DOHH2 (cell line): Measurements from ENCODE around the gene MTOR.

ENCODE experiments used
- H3F3A ChIP-seq: fragments of 200-600 bp; sonication (generic), shearing (Covaris generic); 2 replicates; pipeline ENCODE4 v1.6.0; 2016; ENCODE audit warnings: antibody characterized with exemption, mild to moderate bottlenecking; ENCODE audit not compliant: control insufficient read depth, insufficient read depth
- H3K27ac ChIP-seq: fragments of 200-600 bp; sonication (generic); 2 replicates; pipeline ENCODE4 v1.5.1; 2014; ENCODE audit warnings: low read depth, mild to moderate bottlenecking, low read length, moderate library complexity
- H3K27me3 ChIP-seq: fragments of 200-600 bp; sonication (generic); 2 replicates; pipeline ENCODE4 v1.6.1; 2014; ENCODE audit warnings: mild to moderate bottlenecking, low read length, mixed read lengths; ENCODE audit not compliant: control insufficient read depth
- H3K36me3 ChIP-seq: fragments of 200-600 bp; sonication (generic); 2 replicates; pipeline ENCODE4 v1.6.1; 2014; ENCODE audit warnings: mild to moderate bottlenecking, low read length, moderate library complexity, mixed read lengths; ENCODE audit not compliant: control insufficient read depth
- H3K4me1 ChIP-seq: fragments of 200-600 bp; sonication (generic); 2 replicates; pipeline ENCODE4 v1.6.1; 2014; ENCODE audit warnings: mild to moderate bottlenecking, low read length, mixed read lengths; ENCODE audit not compliant: control insufficient read depth
- H3K4me2 ChIP-seq: fragments of 200-600 bp; sonication (generic); 2 replicates; pipeline ENCODE4 v1.6.0; 2014; ENCODE audit warnings: mild to moderate bottlenecking, low read length, moderate library complexity
- H3K4me3 ChIP-seq: fragments of 200-600 bp; sonication (generic); 2 replicates; pipeline ENCODE4 v1.5.1; 2014; ENCODE audit warnings: mild to moderate bottlenecking, low read length, mixed read lengths
- H3K79me2 ChIP-seq: fragments of 200-600 bp; sonication (generic); 2 replicates; pipeline ENCODE4 v1.6.1; 2014; ENCODE audit warnings: mild to moderate bottlenecking, low read length, mixed read lengths; ENCODE audit not compliant: control insufficient read depth
- H3K9me2 ChIP-seq: fragments of 200-600 bp; sonication (generic); replicated peaks from 2 replicates; pipeline ENCODE4 v1.6.1; 2014; ENCODE audit warnings: mild to moderate bottlenecking, low read length, mixed read lengths; ENCODE audit not compliant: control insufficient read depth
- H3K9me3 ChIP-seq: fragments of 200-600 bp; sonication (generic); 2 replicates; pipeline ENCODE4 v1.6.1; 2014; ENCODE audit warnings: antibody characterized with exemption, low read length, mixed read lengths; ENCODE audit not compliant: control insufficient read depth, insufficient read depth
- H4K20me1 ChIP-seq: fragments of 200-600 bp; sonication (generic); 2 replicates; pipeline ENCODE4 v1.6.0; 2014; ENCODE audit warnings: low read depth, mild to moderate bottlenecking, antibody characterized with exemption, low read length, moderate library complexity; ENCODE audit not compliant: control insufficient read depth, insufficient read depth
- EZH2phosphoT487 ChIP-seq: fragments of 200-600 bp; sonication (generic); IDR thresholded peaks from 2 replicates; pipeline ENCODE4 v1.6.1; 2017; ENCODE audit warnings: borderline replicate concordance, mild to moderate bottlenecking, antibody characterized with exemption, low read length, moderate library complexity, mixed read lengths
- TF ChIP-seq, protein P1 (sequence below): fragments of 200-600 bp; sonication (generic); IDR thresholded peaks from one replicate; pipeline ENCODE4 v1.5.1; 2014; ENCODE audit warnings: antibody characterized with exemption, mild to moderate bottlenecking, low read depth, low read length; ENCODE audit not compliant: poor library complexity, severe bottlenecking

MTOR gene

DNA sequence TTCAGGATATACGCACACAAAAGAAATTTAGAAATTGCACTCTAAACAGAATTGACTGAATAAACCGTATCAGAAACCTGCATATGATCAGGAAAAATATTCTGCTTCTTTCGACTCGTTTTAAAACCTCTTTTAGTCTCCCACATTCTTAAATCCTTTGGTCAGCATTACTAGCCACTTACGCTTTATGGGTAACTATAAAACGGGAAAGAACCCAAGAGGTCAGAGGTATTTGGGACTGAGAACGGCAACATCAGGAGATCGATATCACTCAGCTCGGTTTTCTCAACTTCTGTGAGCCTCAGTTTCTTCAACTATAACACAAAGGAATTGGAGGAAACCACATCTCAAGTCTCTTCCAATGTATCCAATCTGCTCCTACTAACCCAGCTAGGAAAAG is 109.6 kb downstream of the MTOR start:
- H3K4me2 ChIP-seq: no peak overlapping the region
- no peaks in the 10 kb centered on the region for H3F3A ChIP-seq
- H3K9me2 ChIP-seq: no peaks in the 10 kb centered on the region
- H3K4me1 ChIP-seq: no peaks in the 10 kb centered on the region; the same call in 1 of the 2 replicates
- H3K79me2 ChIP-seq: no peaks in the 10 kb centered on the region
- H3K27ac ChIP-seq: no peak overlapping the region
- no peak for TF ChIP-seq EZH2phosphoT487
- TF ChIP-seq, protein P1, sequence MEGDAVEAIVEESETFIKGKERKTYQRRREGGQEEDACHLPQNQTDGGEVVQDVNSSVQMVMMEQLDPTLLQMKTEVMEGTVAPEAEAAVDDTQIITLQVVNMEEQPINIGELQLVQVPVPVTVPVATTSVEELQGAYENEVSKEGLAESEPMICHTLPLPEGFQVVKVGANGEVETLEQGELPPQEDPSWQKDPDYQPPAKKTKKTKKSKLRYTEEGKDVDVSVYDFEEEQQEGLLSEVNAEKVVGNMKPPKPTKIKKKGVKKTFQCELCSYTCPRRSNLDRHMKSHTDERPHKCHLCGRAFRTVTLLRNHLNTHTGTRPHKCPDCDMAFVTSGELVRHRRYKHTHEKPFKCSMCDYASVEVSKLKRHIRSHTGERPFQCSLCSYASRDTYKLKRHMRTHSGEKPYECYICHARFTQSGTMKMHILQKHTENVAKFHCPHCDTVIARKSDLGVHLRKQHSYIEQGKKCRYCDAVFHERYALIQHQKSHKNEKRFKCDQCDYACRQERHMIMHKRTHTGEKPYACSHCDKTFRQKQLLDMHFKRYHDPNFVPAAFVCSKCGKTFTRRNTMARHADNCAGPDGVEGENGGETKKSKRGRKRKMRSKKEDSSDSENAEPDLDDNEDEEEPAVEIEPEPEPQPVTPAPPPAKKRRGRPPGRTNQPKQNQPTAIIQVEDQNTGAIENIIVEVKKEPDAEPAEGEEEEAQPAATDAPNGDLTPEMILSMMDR: no peak
- no peaks in the 10 kb centered on the region; the same call in 1 of the 2 replicates for H4K20me1 ChIP-seq
- peaks cover 73% of the 10 kb centered on the region for H3K36me3 ChIP-seq
- H3K4me3 ChIP-seq: no peak overlapping the region
- H3K27me3 ChIP-seq: no peaks in the 10 kb centered on the region
- H3K9me3 ChIP-seq: no peaks in the 10 kb centered on the region

DNA sequence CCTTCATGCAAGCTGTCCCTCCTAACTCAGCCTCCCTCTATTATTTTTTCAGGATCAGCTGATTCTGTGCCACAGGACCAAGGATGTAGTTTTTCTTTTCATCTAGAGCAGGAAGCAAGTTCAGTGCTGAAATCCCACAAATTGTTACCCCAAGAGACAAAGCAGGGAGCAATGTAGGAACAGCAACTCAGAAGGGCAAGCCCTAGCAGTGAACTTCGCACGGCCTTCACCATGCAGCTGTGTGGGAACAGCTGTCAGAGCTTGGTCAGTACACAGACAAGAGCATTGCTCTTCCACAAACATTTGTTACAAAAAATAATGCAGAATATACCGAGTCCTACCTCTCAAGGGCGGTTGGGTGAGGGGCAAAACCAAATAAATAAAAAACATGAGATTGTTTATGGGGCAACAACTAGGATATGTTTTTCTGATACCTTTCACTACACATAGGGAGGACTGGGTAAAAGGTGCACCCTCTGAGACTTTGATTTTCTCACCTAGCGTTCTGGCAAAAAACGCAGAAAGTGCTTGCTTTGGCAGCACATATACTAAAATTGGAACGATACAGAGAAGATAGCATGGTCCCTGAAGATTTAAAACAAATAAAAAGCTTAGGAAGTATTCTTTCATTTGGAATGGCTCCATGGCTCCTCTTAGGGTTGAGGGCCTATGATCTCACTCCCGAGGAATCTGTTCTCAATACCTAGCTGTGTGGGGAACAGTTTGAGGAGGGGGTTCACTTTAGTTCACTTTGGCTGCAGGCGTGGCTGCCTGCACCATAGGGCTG is 110.3 kb downstream of the MTOR start:
- Histone ChIP-seq H3K9me2 (no peaks in the 10 kb centered on the region), H4K20me1 (no peaks in the 10 kb centered on the region; the same call in 1 of the 2 replicates), H3K36me3 (peaks cover 74% of the 10 kb centered on the region), H3K9me3 (no peaks in the 10 kb centered on the region), H3K27ac (no peak overlapping the region), H3K27me3 (no peaks in the 10 kb centered on the region), H3K4me2 (no peak overlapping the region), H3K79me2 (no peaks in the 10 kb centered on the region), H3K4me3 (no peak overlapping the region), H3K4me1 (no peaks in the 10 kb centered on the region), H3F3A (no peaks in the 10 kb centered on the region)
- no peak for TF ChIP-seq EZH2phosphoT487
- TF ChIP-seq, protein P1: no peak

DNA sequence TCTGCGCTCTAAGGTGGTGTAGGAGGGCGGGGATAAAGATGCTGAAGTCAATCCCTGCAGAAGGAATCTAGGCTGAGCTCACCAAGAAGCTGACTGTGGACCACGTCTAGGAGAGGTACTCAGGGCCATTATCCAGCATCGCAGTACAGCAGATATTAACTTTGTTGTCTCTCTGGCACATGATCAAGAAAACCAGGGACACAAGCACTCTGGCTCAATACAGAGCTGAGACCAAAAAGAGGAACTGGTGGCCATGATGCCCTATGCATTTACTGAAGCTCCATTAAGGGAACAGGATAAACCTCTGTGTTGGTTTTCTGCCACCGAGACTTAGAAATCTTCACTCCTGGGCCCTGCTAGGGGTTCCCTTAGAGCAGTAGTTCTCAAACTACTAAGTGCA is 111.2 kb downstream of the MTOR start:
- Histone ChIP-seq H3K9me2 (no peaks in the 10 kb centered on the region), H3F3A (no peaks in the 10 kb centered on the region), H3K79me2 (no peaks in the 10 kb centered on the region), H3K9me3 (no peaks in the 10 kb centered on the region), H3K27ac (no peak overlapping the region), H3K4me2 (no peak overlapping the region), H4K20me1 (no peaks in the 10 kb centered on the region; the same call in 1 of the 2 replicates), H3K27me3 (no peaks in the 10 kb centered on the region), H3K4me3 (no peak overlapping the region), H3K4me1 (no peaks in the 10 kb centered on the region), H3K36me3 (peaks cover 71% of the 10 kb centered on the region)
- TF ChIP-seq, protein P1: no peak
- TF ChIP-seq EZH2phosphoT487: no peak
